Suppressor macrophage treated with lipopolysaccharide for 4 hours (primary cell): ENCODE measurements around the gene TNFRSF8.
"Not testable (repeated sequence)": the region's sequence is repeated elsewhere in the genome, so short reads cannot be mapped to it uniquely, and the experiment has no call there.

Experiments
- DNase-seq: peaks from one replicate; pipeline ENCODE4 v3.0.0-alpha.2; 2020

Gene TNFRSF8

GRCh38 chr1:12088607-12089006 lies 25.5 kb downstream of the TNFRSF8 start:
- DNase-seq, result no peak

GRCh38 chr1:12090326-12090725 lies 27.2 kb downstream of the TNFRSF8 start:
- DNase-seq, result no peak

GRCh38 chr1:12091191-12091590 lies 28.1 kb downstream of the TNFRSF8 start:
- no peak for DNase-seq

- no peak for DNase-seq
Measured at GRCh38 chr1:12094180-12094579, 31.1 kb downstream of the TNFRSF8 start.

- peak; percentile 74 for DNase-seq
Measured at GRCh38 chr1:12095452-12096263, 32.6 kb downstream of the TNFRSF8 start.

- DNase-seq, result no peak
Measured at GRCh38 chr1:12096615-12097014, 33.5 kb downstream of the TNFRSF8 start.

GRCh38 chr1:12097321-12097720 lies 34.2 kb downstream of the TNFRSF8 start:
- DNase-seq, result peak; percentile 31

GRCh38 chr1:12098786-12099185 lies 35.7 kb downstream of the TNFRSF8 start:
- no peak for DNase-seq

GRCh38 chr1:12099610-12100009 lies 36.5 kb downstream of the TNFRSF8 start:
- DNase-seq, result no peak

- DNase-seq, result no peak
Measured at GRCh38 chr1:12100071-12100470, 37.0 kb downstream of the TNFRSF8 start.

- DNase-seq, result not testable (repeated sequence)
Measured at GRCh38 chr1:12101120-12101519, 38.0 kb downstream of the TNFRSF8 start.

GRCh38 chr1:12102066-12102465 lies 39.0 kb downstream of the TNFRSF8 start:
- DNase-seq, result no peak

- DNase-seq, result no peak
Measured at GRCh38 chr1:12104417-12104816, 41.3 kb downstream of the TNFRSF8 start.

- DNase-seq, result no peak
Measured at GRCh38 chr1:12106153-12106552, 43.0 kb downstream of the TNFRSF8 start.

- peak; percentile 28 for DNase-seq
Measured at GRCh38 chr1:12106861-12107260, 43.8 kb downstream of the TNFRSF8 start.

GRCh38 chr1:12107718-12108117 lies 44.6 kb downstream of the TNFRSF8 start:
- DNase-seq, result no peak

- no peak for DNase-seq
Measured at GRCh38 chr1:12109901-12110300, 46.8 kb downstream of the TNFRSF8 start.

- DNase-seq, result no peak
Measured at GRCh38 chr1:12111741-12112140, 48.6 kb downstream of the TNFRSF8 start.

GRCh38 chr1:12112711-12113161 lies 49.6 kb downstream of the TNFRSF8 start:
- DNase-seq, result no peak

GRCh38 chr1:12113433-12114339 lies 50.6 kb downstream of the TNFRSF8 start:
- DNase-seq, result peak; percentile 21

- DNase-seq, result no peak
Measured at GRCh38 chr1:12114340-12114683, 51.2 kb downstream of the TNFRSF8 start.

GRCh38 chr1:12114916-12115315 lies 51.8 kb downstream of the TNFRSF8 start:
- DNase-seq, result no peak

GRCh38 chr1:12121212-12122003 lies 58.3 kb downstream of the TNFRSF8 start:
- DNase-seq, result no peak
